EL (cell line): ENCODE measurements around the gene CHD2.
"Not testable (repeated sequence)": the region's sequence is repeated elsewhere in the genome, so short reads cannot be mapped to it uniquely, and the experiment has no call there.

Source experiments
- DNase-seq: peaks from one replicate; pipeline ENCODE4 v3.0.0-alpha.2; 2016

CHD2 gene

DNA sequence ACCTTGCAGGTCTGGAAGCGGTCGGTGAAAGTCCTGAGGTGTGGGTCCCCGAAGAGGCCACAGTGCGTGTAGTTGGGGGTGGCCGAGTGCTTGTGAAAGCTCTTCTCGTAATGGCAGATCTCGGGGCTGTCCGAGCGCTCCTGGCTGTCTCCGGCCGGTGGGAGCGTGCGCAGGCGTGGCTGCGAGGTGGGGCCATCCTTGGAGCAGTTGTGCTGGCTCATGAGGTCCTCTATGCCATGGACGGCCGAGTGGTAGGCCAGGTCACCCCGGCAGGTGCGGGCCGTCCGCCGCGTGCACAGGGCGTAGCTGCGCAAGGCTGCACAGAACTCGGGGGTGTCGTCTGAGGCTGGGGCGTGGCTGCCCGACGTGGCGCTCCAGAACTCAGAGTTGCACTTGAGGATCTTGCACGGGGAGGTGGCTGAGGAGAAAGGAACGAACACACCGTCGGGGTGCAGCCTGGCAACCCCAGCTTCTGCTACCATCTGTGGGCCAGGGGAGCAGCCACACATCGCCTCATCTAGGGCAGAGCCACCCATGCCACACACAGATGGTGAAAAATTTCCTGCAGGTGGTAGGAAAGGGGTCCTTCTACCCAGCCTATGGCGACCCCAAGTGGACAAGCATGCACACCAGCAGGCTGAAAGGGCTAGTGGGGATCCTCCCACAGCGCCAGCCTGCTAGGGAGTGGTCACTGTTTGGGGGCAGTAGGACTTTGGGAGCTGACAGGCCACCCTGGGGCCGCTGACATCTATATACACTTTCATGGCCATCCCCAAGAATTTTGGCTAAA is 152.2 kb downstream of the CHD2 start:
- no peak for DNase-seq

DNA sequence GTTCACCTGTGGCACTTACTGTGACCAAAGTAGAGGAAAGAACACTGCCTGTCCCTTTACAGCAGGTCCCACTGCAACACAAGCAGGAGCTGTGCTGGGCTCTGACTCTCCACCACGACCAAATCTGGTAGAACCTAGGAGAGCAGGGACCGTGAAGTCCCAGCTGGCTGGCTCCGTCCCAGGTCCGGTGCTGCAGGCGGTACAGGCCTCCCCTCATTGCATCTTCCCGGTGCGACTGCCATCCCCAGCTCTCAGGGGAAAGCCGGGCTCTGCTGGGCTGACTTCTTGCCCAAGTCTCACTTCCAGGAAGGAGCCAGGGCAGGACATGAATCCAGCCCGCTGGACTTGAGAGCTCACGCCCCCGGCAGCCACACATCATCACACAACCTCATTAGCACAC is 155.1 kb downstream of the CHD2 start:
- no peak for DNase-seq

DNA sequence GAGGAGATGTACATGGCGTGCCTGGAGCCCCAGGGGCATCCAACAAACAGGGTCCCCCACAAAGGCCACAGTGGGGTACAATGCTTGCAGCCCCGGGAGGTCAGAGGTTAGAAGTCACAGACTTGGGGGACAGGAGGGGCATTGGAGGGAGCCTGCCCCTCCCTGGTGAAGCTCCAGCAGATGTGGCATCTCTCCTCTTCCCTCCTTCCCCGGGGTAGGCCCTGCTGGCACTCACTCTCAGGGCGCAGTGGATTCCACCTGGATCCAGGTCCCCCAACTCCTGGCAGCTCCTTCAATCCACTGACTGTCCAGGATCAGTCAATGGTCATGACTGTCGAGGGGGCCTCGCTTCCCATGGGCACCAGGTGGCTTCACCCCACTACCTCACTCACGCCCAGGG is 156.7 kb downstream of the CHD2 start:
- DNase-seq = no peak

DNA sequence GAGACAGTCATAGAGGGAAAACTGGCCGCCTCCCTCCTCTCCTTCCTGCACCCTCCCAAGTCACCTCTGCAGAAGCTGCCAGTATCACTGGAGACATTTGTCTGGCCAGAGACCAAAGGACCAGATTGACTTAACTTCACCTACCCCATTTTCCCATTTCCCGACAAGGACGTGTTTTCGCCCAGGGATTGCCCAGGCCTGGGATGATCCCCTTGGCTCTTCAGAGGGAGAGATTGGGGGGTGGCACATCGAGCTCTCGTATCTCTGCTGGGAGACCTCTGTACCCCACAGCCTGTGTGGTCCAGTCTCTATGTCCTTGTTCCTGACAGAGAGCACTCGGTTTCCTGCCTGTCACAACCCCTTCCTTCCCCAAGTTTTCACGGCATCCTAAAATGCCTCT is 157.5 kb downstream of the CHD2 start:
- no peak for DNase-seq

DNA sequence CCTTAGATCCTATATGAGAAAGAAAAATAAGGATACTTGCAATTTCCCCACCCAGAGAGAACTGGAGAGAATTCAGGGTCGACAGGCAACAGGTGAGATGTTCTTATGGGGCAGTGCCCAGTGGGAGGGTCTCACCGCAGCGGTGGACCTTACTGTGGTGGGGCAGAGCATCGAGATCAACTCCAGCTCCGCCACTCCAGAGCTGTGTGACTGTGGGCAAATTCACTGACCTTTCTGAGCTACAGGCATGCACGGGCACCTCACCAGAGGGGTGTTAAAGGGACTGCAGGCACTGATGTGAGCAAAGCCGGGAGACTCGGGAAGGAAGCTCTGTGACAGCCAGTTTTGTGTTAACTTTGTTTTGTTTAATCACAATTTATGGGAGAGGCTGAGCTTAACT is 158.0 kb downstream of the CHD2 start:
- DNase-seq = no peak

DNA sequence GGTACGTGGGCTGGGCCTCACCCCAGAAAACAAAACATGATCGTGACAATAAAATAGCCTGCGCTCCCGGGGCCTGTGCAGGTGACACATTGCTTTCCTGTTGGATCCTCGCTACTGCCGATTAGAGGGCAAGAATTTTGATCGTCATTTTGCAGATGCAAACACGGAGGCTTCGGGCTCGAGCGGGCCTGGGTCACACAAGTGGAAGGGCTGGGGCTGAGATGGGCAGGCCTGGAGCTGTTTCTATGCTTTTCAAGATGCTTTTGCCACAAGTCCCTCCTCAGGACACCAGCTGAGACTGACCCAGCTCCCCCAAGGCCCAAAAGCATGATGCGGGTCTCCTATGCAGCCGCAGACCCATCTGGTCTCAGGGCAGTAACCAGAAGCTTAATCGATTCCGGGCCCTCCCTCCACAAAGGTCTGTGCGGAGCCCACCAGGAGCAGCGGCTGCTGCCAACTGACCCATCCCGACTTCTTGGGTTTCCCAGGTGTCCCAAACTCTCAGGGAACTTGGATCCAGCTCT is 158.8 kb downstream of the CHD2 start:
- DNase-seq = no peak

DNA sequence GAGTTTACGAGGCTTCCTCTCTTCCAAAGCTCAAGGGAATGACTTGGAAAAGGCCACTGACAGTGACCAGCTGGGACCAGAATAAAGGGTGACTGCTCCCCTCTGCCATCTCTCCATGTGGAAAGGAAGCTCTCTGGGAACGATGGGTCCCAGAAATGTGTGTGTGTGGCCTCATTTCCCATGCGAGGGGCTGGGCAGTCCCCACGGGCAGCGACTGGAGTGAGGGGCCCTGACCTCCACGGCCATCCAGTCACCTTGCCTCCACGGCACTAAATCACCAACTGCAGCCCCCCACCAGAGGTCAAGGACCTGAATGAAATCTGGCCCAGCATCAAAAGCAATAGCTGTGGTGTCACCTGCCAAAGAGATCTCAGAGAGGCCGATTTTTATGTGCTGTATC is 159.3 kb downstream of the CHD2 start:
- no peak for DNase-seq

DNA sequence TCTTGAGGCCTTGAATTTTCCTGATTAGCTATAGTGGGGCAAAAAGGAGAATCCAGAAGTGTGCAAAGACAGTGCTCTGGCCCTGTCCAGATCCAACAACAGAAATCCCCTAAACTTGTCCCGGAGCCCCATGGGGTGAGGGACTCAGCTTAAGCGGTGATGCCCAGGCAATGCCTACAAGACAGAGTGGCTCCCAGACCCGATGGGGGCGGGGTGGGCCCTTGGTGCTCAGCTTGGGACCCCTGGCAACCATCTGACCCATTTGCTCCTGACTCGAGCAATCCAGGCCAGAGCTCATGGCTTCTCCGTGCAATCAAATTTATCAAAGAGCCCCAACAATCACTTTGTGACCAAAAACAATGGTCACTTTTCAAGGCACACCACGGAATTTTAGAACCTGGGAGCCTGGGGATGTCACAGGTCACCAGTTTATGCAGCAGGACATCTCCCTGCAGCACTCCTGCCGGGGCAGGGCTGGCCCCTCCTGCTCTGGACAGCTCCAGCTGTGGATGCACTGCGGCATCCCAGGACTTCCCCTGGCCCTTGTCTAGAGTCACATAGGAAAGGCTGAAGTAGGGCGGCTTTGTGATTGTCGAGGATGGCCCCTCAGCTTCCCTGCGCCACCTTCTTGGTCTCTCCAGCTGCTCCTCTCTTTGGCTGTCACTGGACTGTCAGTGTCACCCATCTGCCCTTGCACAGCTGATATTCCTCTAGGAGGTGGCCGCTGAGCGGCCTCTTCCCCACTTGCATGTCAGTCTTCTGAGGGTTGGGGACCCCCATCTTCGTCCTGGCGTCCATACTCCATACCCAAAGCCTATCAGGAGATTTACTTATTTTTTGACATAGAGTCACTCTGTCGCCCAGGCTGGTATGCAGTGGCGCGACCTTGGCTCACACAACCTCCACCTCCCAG is 160.5 kb downstream of the CHD2 start:
- no peak for DNase-seq

DNA sequence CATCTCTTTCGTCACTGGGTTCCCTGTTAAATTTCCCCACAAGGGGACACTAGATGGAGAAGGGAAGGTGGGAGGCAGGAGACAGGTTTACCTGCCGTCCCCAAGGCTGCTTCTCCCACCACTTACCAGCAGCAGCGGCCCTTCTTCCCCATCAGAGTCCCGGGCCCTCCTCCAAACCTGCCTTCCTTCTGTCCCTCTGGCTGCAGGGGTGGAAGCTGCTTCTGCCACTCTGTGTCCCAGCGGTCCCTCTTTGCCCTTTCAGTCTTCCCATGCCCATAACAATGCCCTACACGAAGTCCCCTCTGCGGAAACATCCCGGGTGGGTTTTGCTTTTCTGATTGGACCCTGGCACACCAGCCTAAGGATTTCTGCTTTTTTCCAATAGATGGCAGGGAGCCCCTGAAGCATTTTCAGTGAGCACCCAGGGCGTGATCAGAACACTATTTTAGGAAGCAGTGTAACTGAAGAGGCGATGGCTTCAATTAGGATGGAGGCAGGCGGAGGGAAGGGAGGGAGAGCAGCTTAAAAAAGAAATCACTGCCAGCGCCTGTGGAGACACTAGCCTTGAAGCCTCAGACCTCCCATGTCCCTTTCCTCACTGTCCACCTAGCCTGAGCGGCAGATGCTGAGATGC is 162.6 kb downstream of the CHD2 start:
- DNase-seq = not testable (repeated sequence)

DNA sequence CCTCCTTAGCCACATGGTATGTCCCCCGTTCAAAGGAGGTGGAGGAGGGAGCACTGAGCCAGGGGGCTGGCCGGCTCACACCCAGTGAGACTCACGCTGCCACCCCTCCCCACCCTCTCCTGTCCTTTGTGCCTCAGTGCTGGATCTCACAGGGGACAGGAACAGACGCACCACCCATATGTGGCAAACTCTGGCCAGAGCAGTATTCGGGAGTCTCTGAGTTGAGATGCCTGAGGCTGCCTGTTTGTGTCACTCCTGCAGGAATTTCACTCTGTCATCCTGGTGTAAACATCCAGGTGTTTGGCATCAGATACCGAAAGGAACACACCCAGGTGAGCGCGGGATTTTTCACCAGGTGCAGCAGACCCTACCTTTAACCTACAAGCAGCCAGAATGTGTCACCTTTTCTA is 163.1 kb downstream of the CHD2 start:
- DNase-seq = no peak

DNA sequence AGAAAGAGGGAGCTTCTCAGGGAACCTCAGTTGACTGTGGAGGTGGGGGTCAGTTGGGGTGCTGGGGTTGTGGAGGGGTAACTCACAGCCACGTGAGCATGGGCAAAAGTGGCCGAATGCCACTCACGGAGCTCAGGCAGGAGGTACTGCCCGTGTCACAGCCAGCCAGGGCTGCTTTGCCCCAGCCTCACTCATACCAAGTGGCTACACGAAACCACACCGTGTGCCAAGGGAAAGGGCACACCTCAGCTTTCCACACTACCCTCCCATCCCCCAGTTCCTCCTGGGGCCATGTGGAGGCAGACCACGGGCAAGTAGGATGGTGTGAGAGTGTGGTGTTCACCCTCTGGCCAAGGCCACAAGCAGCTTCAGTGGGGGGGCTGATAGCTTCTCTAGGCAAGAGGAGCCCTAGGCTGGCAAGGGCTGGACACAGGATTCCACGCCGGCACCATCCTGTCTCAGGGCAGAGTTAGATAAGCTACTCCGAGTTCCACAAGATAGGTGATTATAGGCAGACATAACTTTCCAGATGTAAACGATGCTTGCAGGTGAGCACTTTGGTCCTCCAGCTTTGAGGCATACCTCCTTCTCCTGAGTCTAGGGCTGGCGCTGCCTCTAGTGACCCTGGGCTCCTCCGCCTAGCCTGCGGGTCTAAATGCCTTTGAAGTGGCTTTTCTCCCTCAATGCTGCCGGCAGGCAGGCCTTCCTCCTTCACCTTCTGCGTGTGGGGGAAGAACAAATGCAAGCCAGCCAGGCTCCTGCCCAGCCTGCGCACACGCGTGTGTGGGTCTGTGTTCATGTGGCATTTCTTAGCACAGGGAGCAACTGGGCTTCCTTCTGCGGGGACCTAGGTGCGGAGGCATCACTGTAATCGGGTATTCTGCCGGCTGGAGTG is 163.9 kb downstream of the CHD2 start:
- no peak for DNase-seq

DNA sequence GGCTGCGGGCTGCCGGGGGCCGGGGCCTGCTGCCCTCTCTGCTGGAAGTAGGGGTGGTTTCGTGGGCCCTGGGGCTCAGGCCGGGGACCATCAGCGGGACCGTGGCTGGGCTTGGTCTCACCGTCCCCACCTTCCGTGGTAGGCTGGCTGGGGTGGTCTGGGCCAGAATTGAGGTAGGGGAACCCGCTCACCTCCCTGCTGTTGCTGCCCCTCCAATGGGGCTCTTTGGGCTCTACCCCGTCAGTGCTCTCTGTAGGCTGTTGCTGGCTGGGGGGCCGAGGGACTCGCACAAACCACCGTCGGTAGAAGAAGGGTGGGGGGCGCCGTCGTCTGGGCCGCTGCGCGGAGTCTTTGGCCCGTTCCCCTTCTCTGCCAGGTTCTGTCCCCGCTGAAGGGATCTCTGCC is 165.5 kb downstream of the CHD2 start:
- DNase-seq = no peak

DNA sequence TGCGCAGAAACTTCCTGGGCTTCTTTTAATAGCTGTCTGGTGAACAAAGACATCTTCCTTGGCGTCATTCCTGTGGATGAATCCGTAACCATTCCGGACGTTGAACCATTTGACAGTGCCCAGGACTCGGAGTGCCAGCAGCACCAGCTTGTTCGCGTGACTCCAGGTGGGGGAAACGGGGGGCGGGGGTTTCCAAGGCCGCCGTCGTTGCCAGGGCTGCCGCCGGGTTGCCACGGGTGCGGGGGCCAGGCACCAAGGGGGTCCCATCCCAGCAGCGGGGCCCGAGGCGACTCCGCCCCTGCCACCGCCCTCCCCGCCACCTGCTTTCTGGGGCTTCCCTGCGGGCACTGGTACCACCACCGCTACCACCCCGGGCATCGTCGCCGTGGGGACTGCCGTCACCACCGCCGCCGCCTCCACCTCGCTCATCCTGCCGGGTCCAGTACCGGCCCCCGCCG is 166.1 kb downstream of the CHD2 start:
- no peak for DNase-seq

DNA sequence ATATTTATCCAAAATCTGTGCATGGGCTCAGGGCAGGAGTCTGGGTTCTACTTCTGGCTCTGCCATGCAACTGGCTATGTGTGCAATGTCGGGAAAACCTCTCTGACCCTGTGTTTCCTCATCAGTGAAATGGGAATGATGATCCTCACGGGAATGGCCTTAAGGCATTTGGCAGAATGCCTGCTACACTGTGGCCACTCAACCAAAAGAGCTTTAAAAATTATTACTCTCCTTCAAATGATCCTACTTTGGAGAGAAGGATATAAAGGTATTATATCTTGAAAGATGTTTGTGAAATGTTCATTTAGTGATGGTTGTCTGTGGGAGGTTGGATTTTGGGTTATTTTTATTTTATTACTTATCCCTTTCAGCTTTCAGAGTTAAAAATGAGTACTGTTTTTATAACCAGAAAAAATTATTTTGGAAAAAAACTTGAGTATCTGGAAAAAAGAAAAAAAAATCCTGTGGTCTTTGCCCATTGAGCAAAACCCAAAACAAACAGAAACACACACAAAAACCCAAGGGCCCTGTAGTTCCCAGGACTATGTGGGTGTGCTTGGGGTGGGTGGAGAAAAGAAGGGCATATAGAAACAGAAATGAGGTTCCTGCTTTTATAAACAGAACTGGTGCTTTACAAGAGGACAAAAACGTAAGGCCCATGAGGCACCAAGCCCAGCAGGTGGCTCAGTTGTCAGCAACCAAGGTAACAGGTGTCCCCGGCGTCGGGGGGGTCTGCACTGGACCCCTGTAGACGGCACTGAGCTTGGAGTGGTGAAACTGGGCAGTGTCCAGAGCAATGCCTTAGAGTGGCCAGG is 166.9 kb downstream of the CHD2 start:
- DNase-seq = no peak

DNA sequence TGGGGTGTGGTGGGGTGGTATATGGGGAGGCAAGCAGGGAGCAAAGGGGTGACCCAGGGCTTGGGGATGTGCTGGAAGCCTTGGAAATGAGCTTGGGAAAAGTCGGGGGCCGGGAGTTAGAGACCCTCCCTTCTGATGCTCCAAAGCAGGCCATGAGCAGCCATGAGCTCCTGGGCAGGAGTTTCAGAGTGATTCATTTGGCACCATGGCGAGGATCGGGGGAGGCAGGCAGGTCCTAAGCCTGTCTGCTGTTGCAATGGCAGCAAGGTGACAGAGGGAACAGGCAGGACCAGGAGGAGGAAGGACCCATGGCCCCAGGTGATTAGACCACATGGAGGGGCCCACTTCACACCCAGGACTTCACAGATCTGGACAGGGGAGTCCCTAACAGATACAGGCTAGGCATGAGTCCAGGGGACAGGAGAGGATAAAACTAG is 167.5 kb downstream of the CHD2 start:
- DNase-seq = no peak

DNA sequence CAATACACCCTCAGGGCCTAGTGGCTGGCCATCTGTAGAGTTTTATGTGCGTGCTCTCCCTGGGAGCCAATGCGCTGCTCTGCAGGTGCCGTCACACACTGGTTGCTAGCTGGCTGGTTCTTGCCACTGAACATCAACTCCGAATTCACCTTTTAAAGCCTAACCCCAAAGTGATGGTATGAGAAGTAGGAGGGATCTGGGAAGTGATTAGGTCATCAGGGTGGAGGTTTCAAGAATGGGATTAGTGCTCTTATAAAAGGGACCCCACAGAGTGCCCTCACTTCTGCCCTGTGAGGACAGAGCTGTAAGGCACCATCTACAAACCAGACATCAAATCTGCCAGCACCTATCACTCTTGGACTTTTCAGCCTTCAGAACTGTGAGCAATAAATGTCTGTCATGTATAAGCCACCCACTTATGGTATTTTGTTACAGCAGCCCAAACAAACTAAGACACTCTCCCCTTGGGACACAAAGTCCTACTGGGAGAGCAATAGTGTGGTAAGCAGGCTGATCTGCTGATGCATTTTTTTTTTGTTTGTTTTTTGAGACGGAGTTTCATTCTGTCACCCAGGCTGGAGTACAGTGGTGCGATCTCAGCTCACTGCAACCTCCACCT is 168.6 kb downstream of the CHD2 start:
- no peak for DNase-seq

DNA sequence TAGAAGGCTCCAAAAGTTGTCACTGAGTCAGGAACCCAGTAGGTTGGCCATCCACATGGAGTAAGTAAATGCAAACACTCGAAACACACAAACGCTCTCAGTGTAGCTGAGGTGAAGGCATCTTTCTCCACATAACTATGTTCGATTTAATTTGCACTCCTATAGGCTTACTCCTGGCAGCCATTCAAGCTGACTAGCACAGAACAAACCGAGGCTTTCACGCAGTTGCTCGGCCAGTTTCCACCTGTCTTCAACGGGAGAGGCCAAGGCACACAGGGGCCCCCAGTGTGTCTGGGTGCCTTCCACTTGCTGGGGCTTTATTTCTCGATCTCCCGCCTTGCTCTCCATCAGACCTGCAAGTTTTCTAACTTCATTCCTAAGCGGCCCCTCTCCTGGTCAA is 170.0 kb downstream of the CHD2 start:
- DNase-seq = no peak

DNA sequence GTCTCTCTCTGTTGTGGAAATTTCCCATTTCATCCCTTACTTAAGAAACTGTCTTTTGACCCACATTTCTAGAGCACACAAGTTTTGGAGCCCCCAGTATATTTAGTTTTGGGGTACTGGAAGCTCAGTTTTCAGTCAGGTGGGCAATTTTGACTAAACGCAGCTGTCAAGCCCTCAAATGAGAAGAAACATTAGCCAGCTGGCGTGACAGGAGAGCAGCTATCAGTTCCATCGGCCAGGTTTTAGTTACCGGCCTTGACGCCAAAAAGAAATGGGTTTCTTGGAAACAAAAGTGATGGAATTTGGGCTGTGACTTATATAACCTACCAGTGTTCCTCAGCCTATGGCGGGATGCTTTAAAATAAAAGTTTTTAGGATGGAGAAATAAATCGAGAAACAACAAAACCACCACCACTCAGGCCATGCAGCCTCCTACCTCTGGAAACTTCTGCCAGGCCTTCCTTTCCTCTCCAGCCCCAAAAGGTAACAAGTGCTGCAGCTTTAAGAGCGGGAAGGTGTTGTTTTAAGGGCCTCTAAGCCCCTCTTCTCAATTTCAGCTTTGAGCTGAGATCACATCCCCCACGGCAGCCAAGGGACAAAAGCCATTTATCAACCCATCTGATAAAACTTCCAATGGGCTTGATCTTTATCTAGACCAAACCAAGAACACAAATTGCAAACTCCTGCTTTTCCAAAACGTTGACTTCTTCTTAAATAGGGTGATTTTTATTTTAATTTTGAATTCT is 170.6 kb downstream of the CHD2 start:
- DNase-seq = no peak

DNA sequence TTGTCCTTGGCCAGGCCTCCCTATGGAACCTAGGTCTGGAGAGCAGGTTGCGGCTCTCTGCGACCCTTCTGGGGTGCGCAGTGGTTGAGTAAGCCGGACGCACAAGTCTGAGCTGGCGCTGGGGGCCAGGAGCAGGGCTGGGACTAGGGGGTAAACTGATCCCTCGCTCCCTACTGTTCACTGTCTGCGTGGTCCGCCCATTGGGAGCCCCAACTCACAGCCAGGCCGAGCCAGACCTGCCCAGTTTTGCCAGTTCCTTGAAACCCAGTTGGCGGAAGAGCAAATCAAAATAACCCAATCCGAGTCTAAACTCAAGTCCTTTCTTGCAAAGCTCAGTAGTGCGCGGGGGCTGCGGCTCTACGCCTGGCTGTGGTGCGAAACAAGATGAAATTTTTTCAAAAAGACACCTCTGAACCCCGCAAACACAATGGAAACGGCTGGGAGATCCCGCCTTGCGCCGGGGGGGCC is 171.4 kb downstream of the CHD2 start:
- DNase-seq = no peak

DNA sequence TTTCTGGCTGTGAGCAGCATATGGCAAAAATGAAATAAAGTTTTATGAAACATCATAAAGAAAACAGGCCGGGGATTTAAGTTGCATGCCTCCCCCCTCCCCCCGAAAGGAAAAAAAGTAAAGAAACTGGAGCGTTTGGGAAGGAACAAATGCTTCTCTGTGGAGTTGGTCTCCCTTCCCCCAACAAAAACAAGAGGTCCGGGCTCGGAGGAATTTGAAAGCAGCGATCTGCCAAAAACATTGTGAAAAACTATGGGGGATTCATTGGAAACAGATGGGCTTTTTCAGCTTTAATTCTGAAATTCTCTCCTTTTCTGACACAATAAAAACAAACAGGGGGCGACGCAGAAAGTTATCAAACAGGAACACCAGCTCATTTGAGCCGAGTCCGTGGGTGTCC is 171.9 kb downstream of the CHD2 start:
- DNase-seq = no peak
